HG03135 (cell line): ENCODE measurements around the gene GREB1.

Experiments
- ATAC-seq: cut with Tn5 transposase; IDR thresholded peaks from one replicate; pipeline ENCODE4 v1.9.1; 2021; ENCODE audit warnings: mild to moderate bottlenecking, moderate library complexity; ENCODE audit not compliant: unreplicated experiment

GREB1 gene

GRCh38 chr2:11679486-11680181 lies 145.8 kb downstream of the GREB1 start:
- no peak for ATAC-seq

DNA sequence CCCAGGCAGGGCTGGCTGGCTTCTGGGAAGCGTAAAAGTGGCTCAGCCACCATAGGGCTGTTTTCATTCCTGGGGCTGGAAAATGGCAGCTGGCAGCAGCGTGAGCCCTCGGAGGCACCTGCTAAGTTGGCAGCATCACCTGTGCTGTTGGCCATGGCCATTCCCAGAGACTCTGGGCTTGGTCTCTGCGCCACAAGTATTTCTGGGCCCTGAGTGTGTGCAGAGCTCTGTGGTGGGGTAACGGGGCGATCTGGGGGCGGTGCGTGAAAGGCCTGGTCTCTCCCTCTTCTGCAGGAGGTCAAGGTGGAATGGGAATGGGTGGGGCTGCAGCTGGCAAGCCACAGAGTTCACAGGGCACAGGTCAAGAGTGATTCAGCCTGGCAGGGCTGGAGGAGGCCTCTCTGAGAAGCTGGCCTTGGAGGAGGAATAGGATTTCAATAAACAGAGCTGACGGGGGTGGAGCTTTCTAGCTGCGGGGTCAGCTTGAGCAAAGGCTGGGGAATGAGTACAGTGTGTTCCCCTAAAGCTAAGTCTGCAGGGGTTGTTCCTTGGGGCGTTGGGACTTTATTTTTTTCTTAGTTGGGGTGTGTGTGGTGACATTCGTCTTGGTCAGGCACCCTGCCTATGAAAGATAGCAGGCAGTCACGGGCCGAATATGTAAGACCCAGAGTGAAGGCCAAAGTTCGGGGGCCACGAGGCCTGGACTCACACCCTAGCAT lies 146.5 kb downstream of the GREB1 start:
- ATAC-seq, result no peak

DNA sequence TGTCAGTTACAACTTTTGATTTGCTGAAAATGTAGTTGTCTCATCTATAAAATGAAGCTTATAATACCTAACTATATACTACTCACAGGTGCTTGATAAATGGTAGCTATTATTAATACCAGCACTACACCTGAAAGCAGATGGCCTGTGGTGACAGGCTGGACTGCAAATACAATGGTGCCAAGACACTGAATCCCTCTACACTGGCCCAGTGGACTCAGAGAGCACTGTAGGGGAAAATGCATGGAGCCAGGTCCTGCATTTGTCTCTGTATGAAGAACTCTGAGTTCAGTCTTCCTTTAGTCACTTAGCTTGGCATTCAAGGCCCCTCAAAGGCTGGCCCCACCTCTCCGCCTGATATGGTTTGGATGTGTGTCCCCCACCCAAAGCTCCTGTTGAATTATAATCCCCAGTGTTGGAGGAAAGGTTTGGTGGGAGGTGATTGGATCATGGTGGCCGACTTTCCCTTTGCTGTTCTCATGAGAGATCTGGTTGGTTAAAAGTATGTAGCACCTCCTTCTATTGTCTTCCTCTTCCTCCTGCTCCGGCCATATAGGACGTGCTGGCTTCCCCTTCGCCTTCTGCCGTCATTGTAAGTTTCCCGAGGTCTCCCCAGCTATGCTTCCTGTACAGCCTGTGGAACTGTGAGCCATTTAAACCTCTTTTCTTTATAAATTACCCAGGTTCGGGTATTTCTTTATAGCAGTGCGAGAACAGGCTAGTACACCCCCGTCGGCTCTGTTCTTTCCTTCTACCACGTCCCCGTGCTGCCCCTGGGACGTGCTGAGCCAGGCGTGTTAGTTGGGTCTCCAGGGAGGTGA lies 147.3 kb downstream of the GREB1 start:
- ATAC-seq, result no peak

GRCh38 chr2:11681722-11682589 lies 148.1 kb downstream of the GREB1 start:
- ATAC-seq, result no peak

GRCh38 chr2:11682590-11682915 lies 148.7 kb downstream of the GREB1 start:
- no peak for ATAC-seq

GRCh38 chr2:11683476-11683875 lies 149.6 kb downstream of the GREB1 start:
- ATAC-seq, result no peak

- no peak for ATAC-seq
Measured at GRCh38 chr2:11683966-11684365, 150.1 kb downstream of the GREB1 start.

DNA sequence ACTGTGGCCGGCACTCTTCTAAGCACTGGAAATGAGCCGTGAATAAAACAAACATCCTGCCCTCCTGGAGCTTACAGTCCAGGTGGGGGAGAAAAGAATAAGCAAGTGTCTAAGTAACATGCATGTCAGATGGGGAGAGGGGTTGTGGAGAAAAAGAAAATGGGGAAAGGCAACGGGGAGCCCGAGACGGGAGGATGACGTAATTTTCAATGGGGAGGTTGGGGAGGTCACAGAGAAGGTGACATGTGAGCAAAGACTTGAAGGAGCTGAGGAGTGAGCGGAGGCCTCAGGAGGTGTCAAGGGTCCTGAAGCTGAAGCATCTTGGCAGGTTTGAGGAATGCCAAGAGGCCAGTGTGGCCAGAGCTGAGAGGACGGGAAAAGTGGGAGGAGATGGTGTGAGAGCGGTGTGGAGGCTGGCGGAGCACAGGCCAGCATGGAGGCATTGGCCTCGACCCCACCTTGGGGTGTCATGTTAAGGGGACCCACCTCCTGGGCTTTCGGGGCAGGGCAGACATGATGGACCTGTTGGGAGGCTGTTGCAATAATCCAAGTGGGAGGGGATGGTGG lies 151.1 kb downstream of the GREB1 start:
- no peak for ATAC-seq

DNA sequence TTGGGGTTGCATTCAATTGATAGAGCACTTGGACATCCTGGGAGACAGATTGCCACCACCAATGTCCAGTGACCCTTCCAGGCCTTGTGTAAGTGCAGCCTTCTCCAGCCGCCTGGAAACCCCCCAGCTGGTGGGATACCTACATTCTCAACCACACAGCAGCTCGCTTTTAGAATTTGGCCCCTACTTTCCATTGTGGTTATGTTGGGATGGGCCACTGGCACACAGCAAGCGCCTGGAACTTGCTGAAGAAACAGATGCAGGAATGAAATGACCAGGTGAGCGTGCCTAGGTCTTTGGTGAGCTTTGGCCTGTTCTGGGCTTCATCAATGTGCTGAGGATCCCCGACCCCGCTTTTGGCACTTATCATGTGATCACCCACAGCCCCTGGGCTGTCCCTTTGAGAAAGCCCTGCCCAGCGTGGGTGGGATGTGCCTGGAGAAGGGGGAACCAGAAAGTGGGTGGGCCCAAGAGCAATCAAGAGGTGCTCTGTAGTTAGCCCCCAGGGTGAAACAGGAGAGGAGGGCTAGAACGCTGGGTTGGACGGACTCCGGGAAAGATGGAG lies 152.1 kb downstream of the GREB1 start:
- ATAC-seq, result no peak

DNA sequence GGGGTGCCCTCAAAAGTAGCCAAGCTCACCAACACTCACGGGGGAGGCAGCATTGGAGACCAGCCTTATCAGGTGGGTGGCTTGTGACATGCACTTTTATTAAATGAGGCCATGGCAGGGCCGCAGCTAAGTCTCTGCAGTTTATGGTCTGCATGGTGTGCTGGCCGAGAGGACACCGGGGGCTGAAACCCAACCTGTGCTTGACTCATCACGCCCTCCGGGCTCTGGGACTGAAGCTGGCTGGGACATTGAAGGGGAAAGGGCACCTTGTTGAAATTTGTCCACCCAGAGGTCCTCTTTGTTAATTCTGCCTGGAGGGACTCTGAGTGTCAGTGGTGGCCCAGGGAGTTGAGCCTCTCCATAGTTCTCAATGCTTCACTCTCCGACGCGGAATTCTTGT lies 153.9 kb downstream of the GREB1 start:
- no peak for ATAC-seq

DNA sequence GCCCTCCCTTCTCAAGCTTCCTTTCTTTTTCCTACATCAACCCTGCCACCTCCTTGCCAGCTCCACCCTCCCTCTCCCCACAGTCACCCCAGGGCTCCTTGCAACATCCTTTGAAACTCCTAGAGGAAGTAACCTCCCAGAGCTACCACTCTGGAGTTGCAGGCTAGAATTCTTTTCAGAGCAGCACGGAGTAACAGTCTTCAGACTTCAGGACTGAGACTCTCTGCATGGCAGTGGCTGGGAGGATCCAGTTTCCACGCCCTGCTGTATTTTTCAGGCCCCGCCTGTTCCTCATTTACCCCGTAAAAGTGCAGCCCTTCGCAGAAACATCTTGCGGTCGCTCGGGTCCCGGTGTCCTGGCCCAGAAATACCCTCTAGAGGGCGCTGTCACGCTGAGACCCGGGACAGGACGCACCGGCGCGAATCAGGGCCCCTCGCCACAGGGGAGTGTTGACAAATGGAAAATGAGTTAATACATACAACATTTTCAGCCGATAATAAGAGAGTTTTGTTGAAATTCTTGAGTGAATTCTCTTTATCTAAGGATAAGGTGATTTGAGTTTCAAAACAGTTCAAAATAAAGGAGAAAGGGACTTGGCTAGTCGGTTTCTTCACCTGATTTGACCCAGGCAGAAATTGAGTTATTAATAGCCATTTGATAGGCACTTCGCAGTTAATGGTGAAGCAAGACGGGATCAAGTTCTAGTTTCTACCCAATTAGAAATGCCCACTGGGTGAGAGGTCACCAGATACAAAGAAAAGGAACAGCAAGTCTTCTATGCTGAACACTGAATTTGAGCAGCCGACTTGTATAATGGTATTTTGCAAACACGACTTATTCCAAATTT lies 154.6 kb downstream of the GREB1 start:
- peak; percentile 80 for ATAC-seq

GRCh38 chr2:11691076-11691660 lies 157.3 kb downstream of the GREB1 start:
- ATAC-seq, result no peak
